Fibroblast of the aortic adventitia (primary cell): ENCODE results near the gene ERC2. TPM values are rescaled to one million over a fixed set of nuclear protein-coding genes. Genes with fewer than 3 reads are reported as not detected.

Experiments used
- DNase-seq: peaks from one replicate; pipeline ENCODE4 v3.0.0-alpha.2; 2010; ENCODE audit warnings: low read depth
- H3K4me3 ChIP-seq: 2 replicates; pipeline ENCODE4 v1.5.1; 2011; ENCODE audit warnings: low read depth, mild to moderate bottlenecking, control low read depth, low read length, moderate library complexity
- total RNA-seq: library from RNA; depleted of rRNA; stranded (reverse); fragments of >200 nt; gene quantifications from 2 replicates; pipeline ENCODE4 v1.2.3, GENCODE V29; 2012; ENCODE audit warnings: low replicate concordance
- TF ChIP-seq, protein P1 (sequence below): IDR thresholded peaks from 2 replicates; pipeline ENCODE4 v1.5.1; 2011; ENCODE audit warnings: mild to moderate bottlenecking, low read length, control low read depth, inconsistent platforms; ENCODE audit not compliant: insufficient read depth

ERC2 gene
- total RNA-seq, 1 donor: 0.09 TPM

DNA sequence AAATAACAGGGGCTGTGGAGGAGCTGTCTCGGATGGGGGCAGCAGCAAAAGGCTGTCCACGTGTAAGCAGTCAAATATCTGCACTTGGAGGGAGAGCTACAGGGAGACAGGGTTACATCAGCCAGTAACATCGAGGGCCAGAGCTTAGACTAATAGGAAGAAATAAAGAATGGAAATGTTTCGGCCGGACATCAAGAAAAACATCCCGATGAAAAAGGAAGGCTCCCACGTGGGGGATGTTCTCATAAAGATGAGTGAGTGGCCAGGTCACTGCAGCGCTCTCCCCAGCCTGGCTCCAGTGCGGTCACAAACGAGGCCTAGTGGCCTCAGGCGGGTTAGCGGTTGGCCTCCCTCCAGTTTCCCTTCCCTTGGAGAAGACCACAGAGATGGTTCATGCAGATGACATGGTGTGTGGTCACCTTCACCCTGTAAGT is 925.1 kb downstream of the ERC2 start:
- DNase-seq: no peak
- TF ChIP-seq, protein P1, sequence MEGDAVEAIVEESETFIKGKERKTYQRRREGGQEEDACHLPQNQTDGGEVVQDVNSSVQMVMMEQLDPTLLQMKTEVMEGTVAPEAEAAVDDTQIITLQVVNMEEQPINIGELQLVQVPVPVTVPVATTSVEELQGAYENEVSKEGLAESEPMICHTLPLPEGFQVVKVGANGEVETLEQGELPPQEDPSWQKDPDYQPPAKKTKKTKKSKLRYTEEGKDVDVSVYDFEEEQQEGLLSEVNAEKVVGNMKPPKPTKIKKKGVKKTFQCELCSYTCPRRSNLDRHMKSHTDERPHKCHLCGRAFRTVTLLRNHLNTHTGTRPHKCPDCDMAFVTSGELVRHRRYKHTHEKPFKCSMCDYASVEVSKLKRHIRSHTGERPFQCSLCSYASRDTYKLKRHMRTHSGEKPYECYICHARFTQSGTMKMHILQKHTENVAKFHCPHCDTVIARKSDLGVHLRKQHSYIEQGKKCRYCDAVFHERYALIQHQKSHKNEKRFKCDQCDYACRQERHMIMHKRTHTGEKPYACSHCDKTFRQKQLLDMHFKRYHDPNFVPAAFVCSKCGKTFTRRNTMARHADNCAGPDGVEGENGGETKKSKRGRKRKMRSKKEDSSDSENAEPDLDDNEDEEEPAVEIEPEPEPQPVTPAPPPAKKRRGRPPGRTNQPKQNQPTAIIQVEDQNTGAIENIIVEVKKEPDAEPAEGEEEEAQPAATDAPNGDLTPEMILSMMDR: no peak
- H3K4me3 ChIP-seq: no peak overlapping the region

DNA sequence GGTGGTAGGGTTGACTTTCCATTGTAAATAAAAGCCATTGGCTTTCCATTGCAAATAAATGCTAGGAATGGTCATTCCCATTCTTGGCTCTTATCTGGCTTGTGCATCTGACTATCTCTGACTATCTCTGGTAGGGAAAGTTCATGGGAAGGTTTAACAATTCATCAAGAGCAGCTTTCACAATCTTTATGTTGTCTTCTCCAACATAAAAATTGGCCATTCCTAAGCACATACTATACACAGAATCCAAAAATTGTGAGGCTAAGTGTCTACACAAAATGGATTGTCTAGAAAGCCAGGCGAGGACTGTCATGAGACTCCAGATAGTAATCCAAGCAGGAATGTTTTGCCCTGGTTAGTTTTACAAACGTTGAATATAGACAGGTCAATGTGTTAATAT is 926.8 kb downstream of the ERC2 start:
- DNase-seq: peak; percentile 18
- TF ChIP-seq, protein P1: no peak
- no peak overlapping the region for H3K4me3 ChIP-seq

DNA sequence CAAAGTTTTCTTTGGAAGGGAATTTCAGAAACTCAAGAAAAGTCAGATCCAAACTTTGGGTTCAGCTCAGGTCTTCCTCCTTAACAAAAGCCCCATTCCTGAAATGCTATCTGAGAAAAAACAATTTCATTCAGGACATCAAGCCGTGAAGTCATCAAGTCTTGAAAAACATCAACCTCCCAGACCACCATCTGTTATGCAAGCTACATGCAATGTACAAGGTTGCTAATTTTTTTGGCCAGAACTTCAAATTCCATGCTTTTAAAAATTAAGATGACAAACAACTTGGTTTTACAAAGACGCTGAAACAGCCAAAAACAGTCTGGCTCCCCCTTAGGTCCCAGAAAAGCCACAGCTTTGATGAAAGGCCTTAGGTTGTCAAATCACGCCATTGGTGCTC is 927.3 kb downstream of the ERC2 start:
- no peak overlapping the region for H3K4me3 ChIP-seq
- DNase-seq: peak; percentile 50
- TF ChIP-seq, protein P1: no peak

DNA sequence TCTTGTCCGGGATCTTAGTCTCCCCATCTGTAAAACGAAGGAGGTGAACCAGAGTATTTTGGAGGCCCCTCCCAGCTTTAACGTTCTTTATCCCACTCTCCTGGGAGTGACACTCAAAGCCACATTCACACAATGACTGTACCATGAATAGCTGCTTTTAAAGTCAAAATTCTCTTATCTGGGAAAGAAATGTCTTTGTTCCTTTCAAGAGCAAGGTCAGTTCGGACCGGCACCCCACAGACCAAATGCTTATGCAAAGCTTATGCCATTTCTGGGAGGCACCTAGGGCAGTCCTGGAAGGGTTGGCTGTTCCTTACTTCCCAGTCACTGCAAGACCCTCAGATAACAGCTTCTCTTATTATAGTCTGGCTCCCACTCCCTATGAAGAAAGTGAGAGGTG is 927.7 kb downstream of the ERC2 start:
- TF ChIP-seq, protein P1: no peak
- H3K4me3 ChIP-seq: no peak overlapping the region
- no peak for DNase-seq

DNA sequence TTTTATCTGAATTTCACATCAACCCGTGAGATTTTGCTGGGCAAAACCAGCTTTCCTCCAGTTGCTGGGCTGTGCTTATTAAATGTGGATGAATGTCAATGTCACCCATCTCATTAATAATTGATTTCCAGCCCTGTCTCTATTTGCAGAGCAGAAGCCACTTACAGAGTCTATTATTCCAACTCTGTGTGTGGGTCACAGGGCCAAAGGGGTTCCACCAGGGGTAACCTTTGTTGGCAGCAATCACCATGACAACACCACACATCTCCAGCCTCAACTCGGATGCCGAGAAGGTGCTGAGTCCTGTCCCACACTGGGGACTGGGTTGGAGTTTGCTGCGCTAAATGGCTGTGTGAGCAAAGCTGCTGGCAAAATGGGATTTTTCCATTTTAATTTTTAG is 930.1 kb downstream of the ERC2 start:
- H3K4me3 ChIP-seq: no peak overlapping the region
- TF ChIP-seq, protein P1: no peak
- DNase-seq: no peak

DNA sequence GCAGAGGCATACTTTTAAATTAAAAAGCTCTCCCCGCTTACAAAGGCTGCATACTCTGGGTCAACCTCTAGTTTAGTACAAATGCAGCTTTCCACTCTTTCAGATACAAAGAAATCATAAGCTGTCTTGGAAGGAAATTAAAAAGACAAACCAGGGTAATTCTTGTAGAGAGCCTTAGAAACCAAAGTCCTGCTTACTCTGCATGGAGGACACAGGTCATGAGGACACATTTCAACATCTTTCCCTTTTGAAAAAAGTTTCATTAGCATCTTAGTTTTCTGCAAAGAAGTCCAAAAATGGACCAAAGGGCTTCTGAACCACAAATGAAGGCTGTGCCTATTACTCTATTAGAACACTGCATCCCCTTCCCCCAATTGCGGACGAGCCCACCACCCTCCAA is 930.7 kb downstream of the ERC2 start:
- H3K4me3 ChIP-seq: no peak overlapping the region
- DNase-seq: no peak
- TF ChIP-seq, protein P1: no peak

DNA sequence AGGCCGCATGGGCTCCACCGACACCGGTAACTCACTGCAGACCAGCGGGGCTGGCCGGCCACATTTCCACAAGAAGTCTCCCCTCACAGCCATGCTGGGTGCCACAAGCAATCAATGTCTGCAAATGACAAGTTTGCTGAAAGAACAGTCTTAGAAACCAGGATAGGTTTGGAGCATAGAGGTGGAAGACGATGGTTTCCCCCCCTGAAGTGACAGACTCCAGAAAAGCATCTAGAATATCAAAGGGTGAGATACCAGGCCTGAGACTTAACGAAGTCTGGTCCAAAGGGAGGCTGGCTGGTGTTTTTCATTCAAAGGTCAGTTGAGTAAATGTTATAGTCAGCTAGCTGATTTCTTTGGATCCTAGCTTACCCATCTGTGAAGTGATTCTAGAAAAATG is 931.1 kb downstream of the ERC2 start:
- TF ChIP-seq, protein P1: no peak
- no peak for DNase-seq
- H3K4me3 ChIP-seq: no peak overlapping the region
